Central memory CD4-positive, alpha-beta T cell (primary cell): ENCODE data around the gene PYGO2.
A peak's percentile ranks its signal among the peaks of the same experiment; 100 is the strongest.

ENCODE experiments used
- DNase-seq: peaks from one replicate; pipeline ENCODE4 v3.0.0; 2022

PYGO2 gene

DNA sequence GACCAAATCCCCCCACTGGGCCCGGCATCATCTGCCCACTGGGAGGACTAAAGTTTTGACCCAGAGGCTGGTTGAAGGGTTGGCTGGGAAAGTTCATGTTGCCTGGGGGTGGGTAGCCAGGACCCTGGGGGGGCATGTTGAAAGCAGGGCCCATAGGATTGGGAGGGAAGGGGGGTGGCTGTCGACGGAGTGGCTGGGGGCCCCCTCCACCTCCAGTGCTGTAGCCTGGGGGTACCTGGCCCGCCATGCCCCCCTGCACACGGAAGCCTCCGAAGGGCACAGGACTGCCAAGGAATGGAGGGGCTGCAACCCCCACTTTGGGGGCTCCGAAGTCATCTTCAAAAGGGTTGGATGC, 2.2 kb downstream of the PYGO2 start:
- DNase-seq = no peak

- DNase-seq = no peak
Measured at GRCh38 chr1:154958681-154959425, 2.7 kb downstream of the PYGO2 start.

- no peak for DNase-seq
Measured at GRCh38 chr1:154958036-154958435, 3.5 kb downstream of the PYGO2 start.

GRCh38 chr1:154957091-154957657, 4.4 kb downstream of the PYGO2 start:
- DNase-seq = no peak

- DNase-seq = no peak
Measured at GRCh38 chr1:154956544-154956941, 5.0 kb downstream of the PYGO2 start.

- peak; percentile 92 for DNase-seq
Measured at GRCh38 chr1:154955718-154956543, 5.7 kb downstream of the PYGO2 start, which contains the start of gene PBXIP1. Gene PBXIP1 (minus strand): TSS chr1:154956099. CDS start chr1:154953721, 2,378 bp downstream.

DNA sequence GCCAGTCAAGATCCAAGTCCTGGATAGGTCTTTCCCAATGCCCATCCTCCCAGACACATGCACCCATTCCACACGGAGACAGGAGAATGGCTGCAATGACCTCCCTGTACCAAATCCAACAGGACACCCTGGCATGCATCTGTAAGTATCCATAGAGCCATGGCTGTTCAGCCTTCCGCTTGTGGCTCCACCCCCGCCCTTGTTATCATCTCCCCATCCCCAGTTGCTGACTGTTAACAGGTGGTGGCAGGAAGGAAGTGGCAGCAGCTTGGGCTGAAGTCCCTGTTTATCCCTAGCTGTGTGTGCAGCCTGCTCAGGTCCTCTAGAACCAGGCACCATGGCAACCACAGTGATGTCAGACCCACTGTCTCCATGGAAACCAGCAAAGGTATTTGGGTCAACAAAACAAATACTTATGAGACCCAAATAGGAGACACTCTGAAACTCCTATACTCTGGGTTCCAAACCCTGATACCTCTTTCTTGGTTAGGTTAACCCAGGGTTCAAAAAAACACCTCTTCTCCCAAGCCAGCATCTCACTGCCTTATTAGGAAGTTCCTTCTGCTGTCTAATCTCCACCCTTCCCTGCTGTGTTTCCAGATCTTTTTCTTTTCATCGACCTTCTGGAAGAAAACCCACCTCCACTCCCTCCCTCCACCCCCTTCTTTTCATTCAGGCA, 6.4 kb downstream of the PYGO2 start:
- peak; percentile 99 for DNase-seq

DNA sequence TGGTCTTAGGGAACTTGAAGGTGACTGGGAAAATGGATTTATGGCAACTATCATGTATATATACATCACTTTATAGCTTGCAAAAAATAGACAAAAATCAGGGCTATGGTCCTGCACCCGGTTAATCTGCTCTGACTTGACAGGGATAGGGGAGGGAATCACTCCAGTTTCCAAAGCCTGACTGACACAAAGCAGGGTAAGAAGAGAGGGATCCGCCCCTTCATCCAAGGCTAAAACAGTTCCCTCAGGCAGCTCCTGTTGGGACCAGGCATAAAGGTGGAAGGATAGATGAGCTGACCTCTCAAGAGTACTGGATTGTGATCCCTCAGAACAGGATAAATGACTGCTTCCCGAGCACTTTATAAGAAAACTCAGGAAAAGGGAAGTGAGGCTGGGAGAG, 7.0 kb downstream of the PYGO2 start:
- DNase-seq = no peak

GRCh38 chr1:154953611-154954038, 8.0 kb downstream of the PYGO2 start:
- DNase-seq = no peak

- no peak for DNase-seq
Measured at GRCh38 chr1:154952664-154953063, 8.9 kb downstream of the PYGO2 start.

- peak; percentile 78 for DNase-seq
Measured at GRCh38 chr1:154951901-154952657, 9.5 kb downstream of the PYGO2 start.

- no peak for DNase-seq
Measured at GRCh38 chr1:154948079-154948478, 13.5 kb downstream of the PYGO2 start.

- no peak for DNase-seq
Measured at GRCh38 chr1:154945962-154946850, 15.4 kb downstream of the PYGO2 start.

GRCh38 chr1:154945160-154945961, 16.2 kb downstream of the PYGO2 start:
- no peak for DNase-seq

GRCh38 chr1:154944401-154945159, 17.0 kb downstream of the PYGO2 start:
- no peak for DNase-seq

DNA sequence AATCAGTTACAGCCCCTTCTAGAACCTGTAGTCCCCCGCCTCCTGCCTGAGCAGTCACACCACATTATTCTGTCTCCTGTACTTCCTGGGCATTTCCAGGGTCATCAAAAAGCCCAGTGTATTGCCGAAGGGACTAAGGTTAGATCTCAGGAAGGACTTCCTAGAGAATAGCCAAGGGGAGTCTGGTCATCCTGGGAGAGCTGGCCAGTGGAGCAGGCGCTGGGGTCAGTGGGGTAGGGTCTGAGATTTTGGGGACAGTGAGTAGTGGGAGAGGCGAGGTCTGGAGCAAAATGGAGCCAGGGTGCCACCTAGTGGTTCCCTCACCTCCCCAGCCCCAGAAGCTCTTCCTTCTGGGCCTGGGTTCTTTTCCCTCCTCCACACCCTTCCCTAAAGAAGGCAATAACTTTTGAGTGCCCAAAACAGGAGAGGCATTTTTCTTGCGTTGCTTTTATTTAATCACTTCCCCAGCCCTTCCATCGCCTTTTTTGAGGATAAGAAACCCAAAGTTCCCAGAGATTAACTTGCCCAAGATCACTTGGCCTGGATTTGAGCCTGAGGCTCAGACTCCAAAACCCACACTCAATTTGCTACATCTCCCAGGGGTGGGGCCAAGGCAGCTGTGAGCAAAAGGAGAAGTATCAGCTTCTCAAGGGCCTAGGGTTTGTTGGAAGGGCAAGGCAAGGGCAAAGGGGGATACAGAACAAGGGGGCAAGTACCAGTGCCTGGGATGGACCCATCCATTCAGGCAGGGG, 17.8 kb downstream of the PYGO2 start:
- DNase-seq = no peak

- DNase-seq = no peak
Measured at GRCh38 chr1:154941333-154942013, 20.1 kb downstream of the PYGO2 start.

GRCh38 chr1:154940651-154941194, 20.9 kb downstream of the PYGO2 start:
- DNase-seq = no peak
